Vagina (tissue), 2 donors: ENCODE results near the gene SNX9.

Experiments
- CTCF ChIP-seq, 3 experiments: fragments of 450-650 bp in 2 of 3; fragments of 200-600 bp in 1 of 3; sonication (generic) in 1 of 3; IDR thresholded peaks; one replicate each; pipeline ENCODE4 v1.5.1; 2017 to 2019; ENCODE audit warnings: antibody characterized with exemption in 3 of 3, mild to moderate bottlenecking in 2 of 3, moderate library complexity in 2 of 3
- POLR2AphosphoS5 ChIP-seq, 2 donors: sonication (generic); formaldehyde crosslinking; IDR thresholded peaks; one replicate each; pipeline ENCODE4 v1.9.0; 2017; ENCODE audit warnings: antibody characterized with exemption in 2 of 2, mild to moderate bottlenecking in 2 of 2, low read depth in 1 of 2; ENCODE audit not compliant: insufficient read depth in 1 of 2

GRCh38 chr6:157909282-157909664 is 86.2 kb downstream of the SNX9 start:
- no peak for TF ChIP-seq POLR2AphosphoS5 (IDR thresholded peaks at IDR 0.05; ENCODE audit: insufficient read depth in 1 of 2, low read depth in 1 of 2)
- TF ChIP-seq CTCF (IDR thresholded peaks at IDR 0.05) = no peak
